Measurements from ENCODE around the gene TENM4.

Gene TENM4

GRCh38 chr11:79086056-79086455 is 354.8 kb downstream of the TENM4 start:
- DNase-seq (ENCODE audit: low read depth in 2 of 2): no peak

- no peak for DNase-seq (ENCODE audit: low read depth in 2 of 2)
These were observed 356.4 kb downstream of the TENM4 start for GRCh38 chr11:79084382-79084781.

DNA sequence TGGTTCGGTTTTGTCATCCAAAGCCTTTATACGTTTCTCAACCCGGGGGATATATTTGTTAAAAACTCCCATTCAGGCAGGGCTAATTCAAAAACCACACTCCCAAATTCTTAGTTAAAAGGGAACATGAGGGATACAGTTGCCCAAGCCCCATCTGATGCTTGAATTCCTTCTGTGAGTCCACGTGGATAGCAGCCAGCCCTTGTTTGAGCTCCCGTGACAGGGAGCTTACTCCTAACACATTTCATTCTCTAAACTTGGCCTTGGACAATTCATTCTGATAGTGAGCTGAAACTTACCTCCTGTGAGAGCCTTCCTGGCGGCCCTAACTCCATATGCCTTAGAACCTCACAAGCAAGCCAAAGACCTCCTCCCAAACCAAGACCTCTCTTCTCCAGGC is 357.5 kb downstream of the TENM4 start:
- DNase-seq (ENCODE audit: low read depth in 2 of 2): no peak

- no peak for DNase-seq (ENCODE audit: low read depth in 2 of 2)
These were observed 357.9 kb downstream of the TENM4 start for GRCh38 chr11:79082907-79083306.

DNA sequence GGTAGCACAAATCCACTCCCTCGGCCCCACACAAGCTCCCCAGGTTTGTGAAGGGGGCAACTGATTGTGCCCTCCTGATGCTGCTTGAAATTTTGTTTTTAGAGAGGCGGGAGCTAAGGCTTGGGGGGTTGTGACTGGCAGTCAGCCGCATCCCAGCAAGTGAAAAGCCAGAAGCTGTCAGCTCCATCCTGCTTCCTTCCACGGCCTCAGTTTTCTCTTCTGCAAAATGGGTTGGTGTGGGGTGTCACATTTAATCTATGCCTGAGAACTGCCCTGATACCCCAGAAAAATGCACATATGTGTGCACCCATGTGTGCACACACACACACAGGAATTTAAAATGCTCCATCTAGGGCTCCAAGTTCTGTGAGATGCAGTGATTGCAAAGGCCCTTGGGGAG is 358.6 kb downstream of the TENM4 start:
- DNase-seq (ENCODE audit: low read depth in 2 of 2): no peak

GRCh38 chr11:79081471-79082031 is 359.3 kb downstream of the TENM4 start:
- no peak for DNase-seq (ENCODE audit: low read depth in 2 of 2)

DNA sequence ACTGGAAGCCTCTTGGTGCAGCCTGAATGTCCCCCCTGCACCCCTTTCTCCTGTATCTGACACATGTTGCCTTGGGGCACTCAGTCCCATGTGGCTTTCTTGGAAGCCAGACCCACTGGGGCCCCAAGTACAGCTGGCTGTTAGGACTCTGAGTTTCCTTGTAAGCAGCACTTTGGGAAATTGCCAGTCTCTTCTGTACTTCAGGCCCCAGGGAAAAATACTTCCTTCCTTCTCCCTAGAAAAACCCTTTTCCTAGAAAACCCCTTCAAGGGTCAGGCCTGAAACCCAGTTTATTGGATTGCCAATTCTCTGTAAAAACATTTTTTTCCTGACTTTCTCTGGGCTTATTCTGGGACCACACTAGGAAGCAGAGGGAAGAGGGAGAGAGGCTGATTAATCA is 360.3 kb downstream of the TENM4 start:
- DNase-seq (ENCODE audit: low read depth in 2 of 2): no peak

GRCh38 chr11:79078999-79079398 is 361.8 kb downstream of the TENM4 start:
- DNase-seq (ENCODE audit: low read depth in 2 of 2): no peak

DNA sequence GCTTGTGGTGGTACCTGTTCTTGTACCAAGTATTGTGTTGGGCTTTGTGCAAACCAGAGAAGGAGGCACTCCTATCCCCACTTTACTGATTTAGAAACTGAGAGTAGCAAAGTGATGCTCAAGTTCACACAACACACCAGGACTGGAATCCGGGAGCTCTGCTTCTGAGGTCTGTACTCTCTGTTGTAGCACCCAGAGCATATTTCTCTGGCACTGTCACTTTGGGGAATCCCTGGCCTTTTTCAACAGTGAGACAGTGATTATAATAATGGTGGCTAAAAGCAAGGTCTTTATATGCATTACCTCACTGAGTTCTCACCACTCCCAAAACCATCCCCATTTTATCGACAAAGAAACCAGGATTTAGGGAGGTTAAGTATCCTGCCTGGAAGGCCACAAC is 362.4 kb downstream of the TENM4 start:
- DNase-seq (ENCODE audit: low read depth in 2 of 2): no peak

DNA sequence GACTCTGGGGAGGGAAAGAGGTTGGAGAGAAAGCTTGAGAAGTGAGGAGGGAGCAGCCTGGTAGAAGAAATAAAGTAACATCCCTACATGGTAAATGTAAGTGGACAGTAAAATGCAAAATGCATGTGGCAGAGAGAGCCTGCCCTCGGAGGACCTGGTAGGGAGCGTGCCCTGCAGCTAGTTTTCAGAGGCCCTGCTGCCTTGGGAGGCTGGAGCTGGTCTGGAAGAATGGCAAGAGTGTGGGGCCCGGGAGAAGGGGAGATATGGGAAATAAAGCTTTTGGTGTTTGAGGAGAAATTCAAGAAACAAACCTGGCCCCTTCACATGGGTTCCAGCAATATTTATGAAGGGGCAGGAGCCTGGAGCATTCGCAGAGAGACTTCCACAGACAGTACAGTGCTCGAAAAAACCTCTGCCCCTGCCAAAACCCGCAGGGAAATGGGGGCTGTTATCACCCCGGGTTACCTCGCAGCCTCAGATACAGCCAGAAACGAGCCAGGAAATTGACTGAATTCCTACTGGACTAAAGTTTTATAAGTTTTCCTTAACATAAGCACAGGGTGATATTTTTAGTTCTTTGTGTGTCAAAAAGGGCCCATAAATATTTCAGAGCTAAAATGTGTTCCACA is 363.0 kb downstream of the TENM4 start:
- DNase-seq (ENCODE audit: low read depth in 2 of 2): no peak

GRCh38 chr11:79076526-79077115 is 364.2 kb downstream of the TENM4 start:
- DNase-seq (ENCODE audit: low read depth in 2 of 2): no peak

GRCh38 chr11:79074547-79074946 is 366.3 kb downstream of the TENM4 start:
- DNase-seq (ENCODE audit: low read depth in 2 of 2): no peak

DNA sequence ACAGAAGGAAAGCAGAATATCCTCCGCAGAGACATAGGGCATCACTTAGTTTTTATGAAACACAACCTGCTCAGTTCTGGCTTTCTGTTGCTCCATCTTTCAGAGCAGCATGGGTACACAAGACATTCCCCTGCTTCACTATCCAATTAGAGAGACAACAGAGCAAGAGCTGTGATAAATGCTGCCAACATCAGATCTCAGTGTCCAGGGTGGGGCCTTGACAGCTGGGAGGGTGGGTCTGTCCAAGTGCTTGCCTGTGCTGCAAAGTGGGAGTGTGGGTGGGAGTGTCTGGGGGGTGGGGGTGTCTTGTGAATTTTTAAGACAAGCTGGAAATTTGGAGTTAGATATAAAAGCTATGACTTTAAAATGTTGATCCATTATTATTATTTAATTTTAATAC is 369.6 kb downstream of the TENM4 start:
- no peak for DNase-seq (ENCODE audit: low read depth in 2 of 2)

GRCh38 chr11:79070518-79070917 is 370.3 kb downstream of the TENM4 start:
- no peak for DNase-seq (ENCODE audit: low read depth in 2 of 2)

GRCh38 chr11:79069504-79069903 is 371.3 kb downstream of the TENM4 start:
- no peak for DNase-seq (ENCODE audit: low read depth in 2 of 2)

GRCh38 chr11:79068356-79068755 is 372.5 kb downstream of the TENM4 start:
- no peak for DNase-seq (ENCODE audit: low read depth in 2 of 2)

- no peak for DNase-seq (ENCODE audit: low read depth in 2 of 2)
These were observed 373.5 kb downstream of the TENM4 start for GRCh38 chr11:79067352-79067679.

DNA sequence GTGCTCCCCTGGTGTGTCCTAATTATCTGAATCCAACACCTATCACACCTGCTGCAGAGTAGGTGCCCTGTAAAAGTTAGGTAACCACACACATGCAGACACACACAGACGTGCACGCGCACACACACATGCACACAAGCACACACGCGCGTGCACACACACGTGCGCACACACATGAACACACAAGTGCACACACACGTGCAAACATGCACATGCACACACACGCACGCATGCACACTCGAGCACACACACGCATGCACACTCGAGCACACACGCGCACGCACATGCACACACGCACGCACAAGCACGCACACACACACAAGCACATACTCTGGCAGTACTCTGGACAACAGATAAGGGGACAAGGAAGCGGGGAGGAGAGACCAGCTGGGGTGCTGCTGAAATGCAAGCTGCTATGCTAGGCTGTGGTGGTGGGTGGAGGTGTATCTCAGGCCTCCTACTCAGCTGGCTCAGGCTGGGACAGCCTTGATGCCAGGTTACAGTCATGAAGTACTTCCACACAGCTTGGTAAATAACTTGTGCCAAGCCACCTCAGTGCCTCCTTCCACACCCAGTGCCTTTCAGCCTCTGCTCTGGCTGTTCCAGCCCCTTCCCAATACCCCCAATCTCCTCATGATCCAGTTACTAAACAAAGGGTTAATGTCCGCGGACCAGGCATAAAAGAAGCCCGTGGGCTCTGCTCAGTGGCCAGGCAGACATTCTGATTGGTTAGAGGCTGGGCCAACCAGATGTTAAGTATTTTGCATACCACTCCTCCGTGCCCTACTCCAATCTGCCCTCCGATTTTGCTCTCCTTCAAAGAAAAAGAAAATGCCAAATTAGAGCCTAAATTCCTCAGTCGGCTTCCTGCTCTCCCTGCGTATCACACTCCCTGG is 374.1 kb downstream of the TENM4 start:
- DNase-seq (ENCODE audit: low read depth in 2 of 2): no peak

GRCh38 chr11:79062814-79063762 is 377.7 kb downstream of the TENM4 start:
- DNase-seq (ENCODE audit: low read depth in 2 of 2): no peak

GRCh38 chr11:79060081-79060953 is 380.5 kb downstream of the TENM4 start:
- DNase-seq (ENCODE audit: low read depth in 2 of 2): no peak

DNA sequence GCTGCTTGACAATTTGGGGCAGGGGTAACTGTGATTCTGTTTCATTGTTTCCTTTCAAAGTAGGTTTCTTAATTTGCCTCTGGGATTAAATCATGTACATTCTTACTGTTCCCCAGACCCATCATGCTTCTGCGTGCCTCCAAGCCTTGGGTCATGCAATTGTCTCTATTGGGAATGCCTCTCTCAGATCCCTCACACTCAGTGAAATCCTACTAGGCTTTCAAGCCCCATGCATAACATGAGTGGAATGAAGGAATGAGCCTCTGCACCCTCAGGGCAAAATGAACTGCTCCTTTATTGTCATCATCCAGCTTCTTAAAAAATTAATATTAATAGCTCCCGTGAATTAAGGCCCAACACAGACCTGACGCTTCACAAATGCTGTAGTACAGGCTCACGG is 381.7 kb downstream of the TENM4 start:
- no peak for DNase-seq (ENCODE audit: low read depth in 2 of 2)
